PC-3 (cell line): Measurements from ENCODE around the gene TBC1D5. TPM values are rescaled to one million over a fixed set of nuclear protein-coding genes. Genes with fewer than 3 reads are reported as not detected.

Source experiments
- ATAC-seq: fragments of 200-7000 bp; cut with Tn5 transposase; 2 replicates; pipeline ENCODE4 v1.9.1; 2020; ENCODE audit warnings: mild to moderate bottlenecking, moderate library complexity
- BruUV-seq: library from RNA; stranded (reverse); fragments of 400-500 nt; replicated peaks from 2 replicates; lab custom pipeline; 2021; lab: Mats Ljungman, UMichigan
- CTCF ChIA-PET: fragments of 300-600 bp; sonication (Branson Sonifier 250); formaldehyde crosslinking; loops from one replicate; lab custom pipeline; 2022; ENCODE audit warnings: antibody characterized with exemption; lab: Charles Lee
- POLR2A ChIA-PET: fragments of 300-600 bp; sonication (Branson Sonifier 250); formaldehyde crosslinking; loops from one replicate; lab custom pipeline; 2022; ENCODE audit warnings: antibody characterized with exemption; ENCODE audit not compliant: unreplicated experiment; lab: Charles Lee
- DNase-seq: peaks from one replicate; pipeline ENCODE4 v3.0.0-alpha.2; 2015
- H2AFZ ChIP-seq: fragments of 300-600 bp; sonication (generic); 2 replicates; pipeline ENCODE4 v1.6.0; 2016; ENCODE audit warnings: antibody characterized with exemption, low read length
- H3F3A ChIP-seq: fragments of 300-600 bp; sonication (generic); one replicate; pipeline ENCODE4 v1.6.0; 2017; ENCODE audit warnings: antibody characterized with exemption, low read length, control low read depth, mild to moderate bottlenecking; ENCODE audit not compliant: unreplicated experiment
- H3K27ac ChIP-seq: fragments of 300-600 bp; sonication (generic); 2 replicates; pipeline ENCODE4 v1.5.1; 2016; ENCODE audit warnings: mild to moderate bottlenecking, low read length
- H3K27me3 ChIP-seq: fragments of 300-600 bp; sonication (generic); 2 replicates; pipeline ENCODE4 v1.6.1; 2016; ENCODE audit warnings: low read length, mixed read lengths
- H3K36me3 ChIP-seq: fragments of 300-600 bp; sonication (generic); 2 replicates; pipeline ENCODE4 v1.6.1; 2016; ENCODE audit warnings: low read depth, mixed run types, low read length, mixed read lengths
- H3K4me1 ChIP-seq: fragments of 300-600 bp; sonication (generic); 2 replicates; pipeline ENCODE4 v1.5.1; 2016; ENCODE audit warnings: low read length; ENCODE audit not compliant: insufficient read depth
- H3K4me2 ChIP-seq: fragments of 300-600 bp; sonication (generic); 2 replicates; pipeline ENCODE4 v1.6.0; 2016; ENCODE audit warnings: low read length
- H3K4me3 ChIP-seq: fragments of 300-600 bp; sonication (generic); 2 replicates; pipeline ENCODE4 v1.5.1; 2016; ENCODE audit warnings: mild to moderate bottlenecking, low read length, mixed read lengths
- H3K79me2 ChIP-seq: fragments of 300-600 bp; sonication (generic); 2 replicates; pipeline ENCODE4 v1.6.1; 2017; ENCODE audit warnings: low read length, mixed read lengths
- H3K9ac ChIP-seq: fragments of 300-600 bp; sonication (generic); 2 replicates; pipeline ENCODE4 v1.6.0; 2016; ENCODE audit warnings: mild to moderate bottlenecking, low read length
- H3K9me2 ChIP-seq: fragments of 300-600 bp; sonication (generic); replicated peaks from 2 replicates; pipeline ENCODE4 v1.6.1; 2016; ENCODE audit warnings: mixed run types, low read length, mixed read lengths
- H3K9me3 ChIP-seq: fragments of 300-600 bp; sonication (generic); 2 replicates; pipeline ENCODE4 v1.6.1; 2016; ENCODE audit warnings: low read length, mixed read lengths
- H4K20me1 ChIP-seq: fragments of 300-600 bp; sonication (generic); 2 replicates; pipeline ENCODE4 v1.6.1; 2016; ENCODE audit warnings: low read length, mixed read lengths
- EZH2 ChIP-seq: fragments of 300-600 bp; sonication (generic); IDR thresholded peaks from one replicate; pipeline ENCODE4 v1.6.1; 2017; ENCODE audit warnings: antibody characterized with exemption, mild to moderate bottlenecking, low read length; ENCODE audit not compliant: unreplicated experiment
- EZH2phosphoT487 ChIP-seq: fragments of 300-600 bp; sonication (generic); IDR thresholded peaks from 2 replicates; pipeline ENCODE4 v1.6.1; 2018; ENCODE audit warnings: mild to moderate bottlenecking, antibody characterized with exemption, low read length, borderline replicate concordance
- intact Hi-C: fragments of 100-400 bp; cut with micrococcal nuclease; formaldehyde crosslinking; loops from 2 replicates; pipeline ENCODE4 v1.9.0; 2023
- total RNA-seq: library from RNA; depleted of rRNA; stranded (reverse); fragments of >200 nt; gene quantifications from 2 replicates; pipeline ENCODE4 v1.2.3, GENCODE V29; 2014
- TF ChIP-seq, protein P1 (sequence below): fragments of 300-600 bp; sonication (generic); conservative IDR thresholded peaks from 2 replicates; pipeline ENCODE4 v1.5.1; 2017; ENCODE audit warnings: antibody characterized with exemption, low read depth, mild to moderate bottlenecking, low read length

The TBC1D5 gene
- total RNA-seq, 1 experiment from 2014 or later, result 54.5 TPM

DNA sequence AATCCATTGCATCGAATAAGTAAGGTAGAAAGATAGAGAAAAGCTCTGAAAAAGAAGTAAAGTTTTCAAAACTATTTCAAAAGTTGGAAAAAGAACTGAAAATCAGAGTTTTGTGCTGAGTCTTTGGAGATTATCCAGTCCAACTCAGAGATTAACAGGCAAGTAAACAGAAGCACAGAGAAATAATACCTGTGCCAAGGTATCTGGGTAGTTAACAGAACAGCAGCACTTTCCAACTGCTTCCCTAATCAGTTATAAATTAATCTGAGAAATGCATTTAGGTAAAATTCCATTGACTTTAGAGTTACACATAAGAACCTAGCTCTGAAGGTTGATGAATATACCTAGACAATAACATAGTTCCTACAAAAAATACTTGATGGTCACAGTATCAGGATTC, 355.3 kb downstream of the TBC1D5 start:
- no TSS peak for BruUV-seq
- H3K27me3 ChIP-seq, result no peaks in the 10 kb centered on the region

DNA sequence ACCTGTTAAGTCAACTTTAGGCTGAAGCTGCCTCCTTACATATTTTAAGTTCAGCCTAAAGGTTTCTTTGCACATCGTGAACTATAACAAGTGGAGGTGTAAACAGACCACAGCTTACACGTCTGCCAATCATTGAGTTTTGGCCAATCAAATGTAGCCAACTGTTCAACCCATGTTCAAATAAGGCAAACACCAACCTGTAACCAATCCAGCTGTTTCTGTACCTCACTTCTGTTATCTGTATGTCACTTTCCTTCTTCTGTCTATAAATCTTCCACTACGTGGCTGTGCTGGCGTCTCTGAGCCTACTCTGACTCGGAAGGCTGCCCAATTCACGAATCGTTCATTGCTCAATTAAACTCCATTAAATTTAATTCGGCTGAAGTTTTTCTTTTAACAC, 356.0 kb downstream of the TBC1D5 start:
- no TSS peak for BruUV-seq
- DNase-seq, result no peak
- POLR2A ChIA-PET, result no interaction called here
- Histone ChIP-seq H3K4me1 (no peaks in the 10 kb centered on the region), H4K20me1 (no peaks in the 10 kb centered on the region), H3K27me3 (no peaks in the 10 kb centered on the region), H3F3A (no peaks in the 10 kb centered on the region), H2AFZ (no peak overlapping the region), H3K27ac (no peak overlapping the region), H3K9me2 (no peaks in the 10 kb centered on the region), H3K36me3 (no peaks in the 10 kb centered on the region), H3K4me3 (no peak overlapping the region), H3K9me3 (no peaks in the 10 kb centered on the region), H3K4me2 (no peak overlapping the region), H3K79me2 (no peaks in the 10 kb centered on the region), H3K9ac (no peak overlapping the region)
- ATAC-seq, result no peak
- CTCF ChIA-PET, result no interaction called here
- TF ChIP-seq EZH2 (no peak), EZH2phosphoT487 (no peak)
- TF ChIP-seq, protein P1, sequence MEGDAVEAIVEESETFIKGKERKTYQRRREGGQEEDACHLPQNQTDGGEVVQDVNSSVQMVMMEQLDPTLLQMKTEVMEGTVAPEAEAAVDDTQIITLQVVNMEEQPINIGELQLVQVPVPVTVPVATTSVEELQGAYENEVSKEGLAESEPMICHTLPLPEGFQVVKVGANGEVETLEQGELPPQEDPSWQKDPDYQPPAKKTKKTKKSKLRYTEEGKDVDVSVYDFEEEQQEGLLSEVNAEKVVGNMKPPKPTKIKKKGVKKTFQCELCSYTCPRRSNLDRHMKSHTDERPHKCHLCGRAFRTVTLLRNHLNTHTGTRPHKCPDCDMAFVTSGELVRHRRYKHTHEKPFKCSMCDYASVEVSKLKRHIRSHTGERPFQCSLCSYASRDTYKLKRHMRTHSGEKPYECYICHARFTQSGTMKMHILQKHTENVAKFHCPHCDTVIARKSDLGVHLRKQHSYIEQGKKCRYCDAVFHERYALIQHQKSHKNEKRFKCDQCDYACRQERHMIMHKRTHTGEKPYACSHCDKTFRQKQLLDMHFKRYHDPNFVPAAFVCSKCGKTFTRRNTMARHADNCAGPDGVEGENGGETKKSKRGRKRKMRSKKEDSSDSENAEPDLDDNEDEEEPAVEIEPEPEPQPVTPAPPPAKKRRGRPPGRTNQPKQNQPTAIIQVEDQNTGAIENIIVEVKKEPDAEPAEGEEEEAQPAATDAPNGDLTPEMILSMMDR, result no peak
- intact Hi-C loops, result no loop called here

More for the DNA sequence above, 355.3 kb downstream of the TBC1D5 start:
- no peak overlapping the region for H3K27ac ChIP-seq
- no peaks in the 10 kb centered on the region for H3K9me3 ChIP-seq
- H3F3A ChIP-seq, result no peaks in the 10 kb centered on the region
- no peaks in the 10 kb centered on the region for H3K9me2 ChIP-seq
- no peaks in the 10 kb centered on the region for H4K20me1 ChIP-seq
- H3K36me3 ChIP-seq, result no peaks in the 10 kb centered on the region
- CTCF ChIA-PET, result no interaction called here
- no peaks in the 10 kb centered on the region for H3K79me2 ChIP-seq
- no peak overlapping the region for H3K9ac ChIP-seq
- POLR2A ChIA-PET, result no interaction called here
- TF ChIP-seq EZH2phosphoT487 (no peak), EZH2 (no peak)
- DNase-seq, result no peak
- intact Hi-C loops, result no loop called here
- no peak overlapping the region for H3K4me2 ChIP-seq
- no peaks in the 10 kb centered on the region for H3K4me1 ChIP-seq
- ATAC-seq, result no peak
- no peak overlapping the region for H2AFZ ChIP-seq
- H3K4me3 ChIP-seq, result no peak overlapping the region

DNA sequence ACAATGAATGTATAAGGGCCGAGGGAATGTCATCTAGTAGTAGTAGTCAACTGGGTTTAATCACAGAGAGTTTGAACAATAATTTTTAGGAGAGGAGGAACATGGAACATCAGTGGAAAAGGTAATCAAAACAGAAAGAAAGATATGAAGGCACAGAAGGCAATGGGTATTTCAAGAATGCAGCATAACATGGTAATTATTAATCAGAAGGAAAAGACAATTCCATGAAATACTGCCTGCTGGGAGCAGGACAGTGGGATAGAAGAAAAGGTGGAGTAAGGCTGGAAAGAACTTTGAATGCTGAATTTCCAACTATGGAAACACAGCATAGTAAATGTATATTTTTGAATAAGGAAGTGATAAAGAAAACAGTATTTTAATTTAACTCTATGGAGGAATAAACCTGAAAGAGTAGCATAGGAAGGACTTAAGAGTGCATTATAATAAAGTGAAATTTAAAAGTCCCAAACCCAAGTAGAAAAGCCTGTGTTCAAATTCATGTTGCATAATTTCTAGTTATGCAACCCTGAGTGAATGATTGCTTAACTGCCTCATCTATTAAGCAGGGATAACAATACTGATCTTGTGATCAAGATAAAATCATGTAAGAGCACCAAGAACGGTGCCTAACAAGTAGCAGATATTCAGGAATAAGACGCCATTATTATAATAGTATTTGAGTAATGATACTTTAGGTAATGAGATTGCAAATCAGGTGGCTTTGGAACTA, 357.7 kb downstream of the TBC1D5 start:
- H3K36me3 ChIP-seq, result no peaks in the 10 kb centered on the region
- ChIA-PET POLR2A (no interaction called here), CTCF (no interaction called here)
- no peak overlapping the region for H3K27ac ChIP-seq
- TF ChIP-seq, protein P1, result no peak
- no peak for TF ChIP-seq EZH2
- TF ChIP-seq EZH2phosphoT487, result no peak
- H2AFZ ChIP-seq, result no peak overlapping the region
- no peaks in the 10 kb centered on the region for H3K4me1 ChIP-seq
- H3K4me2 ChIP-seq, result no peak overlapping the region
- no peaks in the 10 kb centered on the region for H3K9me2 ChIP-seq
- H3K27me3 ChIP-seq, result no peaks in the 10 kb centered on the region
- H3K79me2 ChIP-seq, result no peaks in the 10 kb centered on the region
- ATAC-seq, result no peak
- no peaks in the 10 kb centered on the region for H3K9me3 ChIP-seq
- no peak overlapping the region for H3K9ac ChIP-seq
- H3F3A ChIP-seq, result no peaks in the 10 kb centered on the region
- no peaks in the 10 kb centered on the region for H4K20me1 ChIP-seq
- no peak overlapping the region for H3K4me3 ChIP-seq
- intact Hi-C loops, result no loop called here
- no TSS peak for BruUV-seq
- DNase-seq, result no peak
